ENCODE measurements around the gene OR6P1. TPM values are rescaled to one million over a fixed set of nuclear protein-coding genes. Genes with fewer than 3 reads are reported as not detected.

Gene OR6P1
- total RNA-seq, 1 donor: not detected

DNA sequence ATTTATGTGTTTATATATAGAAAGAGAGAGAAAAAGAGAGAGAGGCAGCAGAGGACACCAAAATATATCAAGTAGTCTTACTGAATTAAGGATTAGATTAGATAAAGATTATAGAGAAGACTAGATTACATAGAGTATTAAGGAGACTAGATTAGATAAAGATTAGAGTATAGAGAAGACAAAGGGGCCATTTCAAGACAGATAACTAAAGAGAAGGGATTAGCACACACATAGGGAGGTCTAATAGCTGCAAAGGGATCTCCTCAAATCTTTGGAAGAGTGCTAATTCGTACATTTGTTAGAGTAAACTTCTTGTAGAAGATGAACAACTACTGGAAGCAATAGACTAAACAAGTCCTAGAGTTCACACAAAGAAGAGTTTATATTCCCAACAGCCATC lies 50.4 kb downstream of the OR6P1 start:
- DNase-seq (ENCODE audit: low read depth in 2 of 3, low spot score in 2 of 3): no peak

DNA sequence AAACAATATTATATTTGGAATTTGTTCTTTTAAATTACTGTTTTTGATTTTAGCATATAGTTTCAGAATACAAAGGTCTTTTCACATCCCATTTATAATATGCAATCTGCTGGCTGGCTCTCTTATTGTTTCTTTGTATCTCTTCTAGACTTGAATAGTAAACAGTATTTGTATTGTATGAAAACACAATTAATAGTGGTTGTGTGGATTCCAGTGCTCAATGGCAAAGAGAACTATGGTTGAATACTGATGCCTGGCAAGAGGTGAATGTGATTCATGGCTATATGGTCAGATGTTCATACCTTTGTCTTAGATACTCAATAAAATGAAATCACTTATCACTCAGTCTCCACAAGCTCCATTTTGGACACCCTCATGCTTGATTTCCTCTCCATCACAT lies 53.4 kb downstream of the OR6P1 start:
- no peak for DNase-seq (ENCODE audit: low read depth in 2 of 3, low spot score in 2 of 3)

Other genes starting within 250 kb of the OR6P1 start
- not detected for gene CD1B, start 239.0 kb downstream of the OR6P1 start, total RNA-seq
- not detected for gene CD1E, start 216.7 kb downstream of the OR6P1 start, total RNA-seq
- gene OR10T2, start 171.1 kb downstream of the OR6P1 start, total RNA-seq: under 0.01 TPM
- not detected for gene OR10K2, start 144.3 kb downstream of the OR6P1 start, total RNA-seq
- not detected for gene OR10K1, start 108.7 kb downstream of the OR6P1 start, total RNA-seq
- gene OR10R2, start 98.4 kb downstream of the OR6P1 start, total RNA-seq: not detected
- under 0.01 TPM for gene OR6Y1, start 16.2 kb downstream of the OR6P1 start, total RNA-seq
- not detected for gene OR10X1, start 9.3 kb upstream of the OR6P1 start, total RNA-seq
- under 0.01 TPM for gene OR10Z1, start 34.7 kb upstream of the OR6P1 start, total RNA-seq
- gene SPTA1, start 116.1 kb upstream of the OR6P1 start, total RNA-seq: 10.2 TPM
- gene OR6K2, start 130.1 kb upstream of the OR6P1 start, total RNA-seq: not detected
- not detected for gene OR6K3, start 150.1 kb upstream of the OR6P1 start, total RNA-seq
- gene OR6K6, start 184.1 kb upstream of the OR6P1 start, total RNA-seq: not detected
- gene OR6N1, start 201.6 kb upstream of the OR6P1 start, total RNA-seq: not detected
- gene OR6N2, start 210.6 kb upstream of the OR6P1 start, total RNA-seq: not detected

Data from hematopoietic multipotent progenitor cell (in vitro differentiated cells).